ENCODE data around the gene AJAP1. TPM values are rescaled to one million over a fixed set of nuclear protein-coding genes. Genes with fewer than 3 reads are reported as not detected.

Gene AJAP1
- total RNA-seq, 1 donor from 2014 or later = 3.5 TPM

- TF ChIP-seq CTCF (IDR thresholded peaks at IDR 0.05; ENCODE audit: partially characterized antibody, unreplicated experiment) = no peak
- Mint-ChIP-seq H3K27ac (ENCODE audit: unreplicated experiment) (no peak overlapping the region), H3K9me3 (ENCODE audit: unreplicated experiment) (peaks cover 14% of the 10 kb centered on the region), H3K4me3 (ENCODE audit: unreplicated experiment) (no peak overlapping the region), H3K4me1 (ENCODE audit: low read depth, unreplicated experiment) (peaks cover 1% of the 10 kb centered on the region), H3K27me3 (ENCODE audit: unreplicated experiment) (peaks cover 12% of the 10 kb centered on the region), H3K36me3 (ENCODE audit: unreplicated experiment) (peaks cover 8% of the 10 kb centered on the region)
- DNase-seq = no peak
Observed at GRCh38 chr1:4729090-4729471, 74.7 kb downstream of the AJAP1 start.

GRCh38 chr1:4730078-4730477 lies 75.7 kb downstream of the AJAP1 start:
- no peak for TF ChIP-seq CTCF (IDR thresholded peaks at IDR 0.05; ENCODE audit: partially characterized antibody, unreplicated experiment)
- Mint-ChIP-seq H3K9me3 (ENCODE audit: unreplicated experiment) (peaks cover 20% of the 10 kb centered on the region), H3K4me3 (ENCODE audit: unreplicated experiment) (no peak overlapping the region), H3K27ac (ENCODE audit: unreplicated experiment) (no peak overlapping the region), H3K36me3 (ENCODE audit: unreplicated experiment) (peaks cover 8% of the 10 kb centered on the region), H3K4me1 (ENCODE audit: low read depth, unreplicated experiment) (peaks cover 2% of the 10 kb centered on the region), H3K27me3 (ENCODE audit: unreplicated experiment) (peaks cover 8% of the 10 kb centered on the region)
- no peak for DNase-seq

- peaks cover 3% of the 10 kb centered on the region for H3K4me1 Mint-ChIP-seq (ENCODE audit: low read depth, unreplicated experiment)
- H3K27me3 Mint-ChIP-seq (ENCODE audit: unreplicated experiment) = peaks cover 8% of the 10 kb centered on the region
- no peak overlapping the region for H3K4me3 Mint-ChIP-seq (ENCODE audit: unreplicated experiment)
- peaks cover 8% of the 10 kb centered on the region for H3K36me3 Mint-ChIP-seq (ENCODE audit: unreplicated experiment)
- peak overlapping the region; percentile 33 for H3K27ac Mint-ChIP-seq (ENCODE audit: unreplicated experiment)
- peaks cover 19% of the 10 kb centered on the region for H3K9me3 Mint-ChIP-seq (ENCODE audit: unreplicated experiment)
- no peak for DNase-seq
- no peak for TF ChIP-seq CTCF (IDR thresholded peaks at IDR 0.05; ENCODE audit: partially characterized antibody, unreplicated experiment)
Observed at GRCh38 chr1:4733446-4734177, 79.2 kb downstream of the AJAP1 start.

- H3K36me3 Mint-ChIP-seq (ENCODE audit: unreplicated experiment) = peaks cover 8% of the 10 kb centered on the region
- H3K27ac Mint-ChIP-seq (ENCODE audit: unreplicated experiment) = peak overlapping the region; percentile 72
- no peak for DNase-seq
- H3K27me3 Mint-ChIP-seq (ENCODE audit: unreplicated experiment) = peaks cover 8% of the 10 kb centered on the region
- TF ChIP-seq CTCF (IDR thresholded peaks at IDR 0.05; ENCODE audit: partially characterized antibody, unreplicated experiment) = no peak
- no peak overlapping the region for H3K4me3 Mint-ChIP-seq (ENCODE audit: unreplicated experiment)
- peaks cover 2% of the 10 kb centered on the region for H3K4me1 Mint-ChIP-seq (ENCODE audit: low read depth, unreplicated experiment)
- H3K9me3 Mint-ChIP-seq (ENCODE audit: unreplicated experiment) = peaks cover 17% of the 10 kb centered on the region
Observed at GRCh38 chr1:4734219-4734618, 79.8 kb downstream of the AJAP1 start.

- Mint-ChIP-seq H3K27me3 (ENCODE audit: unreplicated experiment) (peaks cover 8% of the 10 kb centered on the region), H3K27ac (ENCODE audit: unreplicated experiment) (peak overlapping the region; percentile 72)
- DNase-seq = no peak
Observed at GRCh38 chr1:4734791-4735190, 80.4 kb downstream of the AJAP1 start.

More at GRCh38 chr1:4734791-4735190, 80.4 kb downstream of the AJAP1 start:
- Mint-ChIP-seq H3K4me1 (ENCODE audit: low read depth, unreplicated experiment) (peaks cover 2% of the 10 kb centered on the region), H3K9me3 (ENCODE audit: unreplicated experiment) (peaks cover 18% of the 10 kb centered on the region), H3K36me3 (ENCODE audit: unreplicated experiment) (peaks cover 10% of the 10 kb centered on the region), H3K4me3 (ENCODE audit: unreplicated experiment) (peak overlapping the region; percentile 7)
- TF ChIP-seq CTCF (IDR thresholded peaks at IDR 0.05; ENCODE audit: partially characterized antibody, unreplicated experiment) = no peak

Measured in glutamatergic neuron (in vitro differentiated cells).